Measurements from ENCODE around the gene TAX1BP3. TPM values are rescaled to one million over a fixed set of nuclear protein-coding genes. Genes with fewer than 3 reads are reported as not detected.

Gene TAX1BP3
- total RNA-seq, 4 donors from 2014 or later = 183 to 303 (median 249) TPM

DNA sequence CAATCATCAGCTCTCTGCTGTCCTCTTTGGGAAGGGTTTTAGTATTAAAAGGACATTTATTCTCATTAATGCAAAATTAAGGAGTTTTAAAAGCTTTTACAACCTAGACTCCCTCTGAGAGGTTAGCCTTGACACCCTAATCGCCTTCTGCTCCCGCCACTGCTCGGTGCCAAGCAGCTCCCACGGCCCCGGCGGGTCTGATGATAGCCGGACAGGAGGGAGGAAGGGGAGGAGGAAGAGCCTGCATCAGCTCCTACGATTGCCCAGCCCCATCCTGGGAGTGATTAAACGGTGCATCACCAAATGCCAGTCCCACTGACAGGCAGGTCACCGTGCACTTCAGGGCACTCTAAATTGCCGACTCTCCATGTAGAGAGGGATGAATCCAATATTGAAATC lies 40.6 kb downstream of the TAX1BP3 start:
- no peaks in the 10 kb centered on the region for H3K27me3 ChIP-seq
- H3K36me3 ChIP-seq = peaks cover 4 to 96% (median 17%) of the 10 kb centered on the region in 3 donors
- H3K4me3 ChIP-seq = no peak overlapping the region
- 81 to 85% methylated on average over 11 of the region's 11 CpGs for WGBS, 2 donors
- H3K27ac ChIP-seq = no peak overlapping the region
- H3K4me1 ChIP-seq = peaks cover 0 to 18% (median 0%) of the 10 kb centered on the region in 4 donors
- H3K9me3 ChIP-seq = no peaks in the 10 kb centered on the region
- TF ChIP-seq, protein P1, sequence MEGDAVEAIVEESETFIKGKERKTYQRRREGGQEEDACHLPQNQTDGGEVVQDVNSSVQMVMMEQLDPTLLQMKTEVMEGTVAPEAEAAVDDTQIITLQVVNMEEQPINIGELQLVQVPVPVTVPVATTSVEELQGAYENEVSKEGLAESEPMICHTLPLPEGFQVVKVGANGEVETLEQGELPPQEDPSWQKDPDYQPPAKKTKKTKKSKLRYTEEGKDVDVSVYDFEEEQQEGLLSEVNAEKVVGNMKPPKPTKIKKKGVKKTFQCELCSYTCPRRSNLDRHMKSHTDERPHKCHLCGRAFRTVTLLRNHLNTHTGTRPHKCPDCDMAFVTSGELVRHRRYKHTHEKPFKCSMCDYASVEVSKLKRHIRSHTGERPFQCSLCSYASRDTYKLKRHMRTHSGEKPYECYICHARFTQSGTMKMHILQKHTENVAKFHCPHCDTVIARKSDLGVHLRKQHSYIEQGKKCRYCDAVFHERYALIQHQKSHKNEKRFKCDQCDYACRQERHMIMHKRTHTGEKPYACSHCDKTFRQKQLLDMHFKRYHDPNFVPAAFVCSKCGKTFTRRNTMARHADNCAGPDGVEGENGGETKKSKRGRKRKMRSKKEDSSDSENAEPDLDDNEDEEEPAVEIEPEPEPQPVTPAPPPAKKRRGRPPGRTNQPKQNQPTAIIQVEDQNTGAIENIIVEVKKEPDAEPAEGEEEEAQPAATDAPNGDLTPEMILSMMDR (IDR thresholded peaks at IDR 0.05) = no peak
- TF ChIP-seq POLR2A (IDR thresholded peaks at IDR 0.05) = no peak
- no peak for TF ChIP-seq EP300 (IDR thresholded peaks at IDR 0.05)
- DNase-seq (ENCODE audit: low spot score in 2 of 2) = no peak

DNA sequence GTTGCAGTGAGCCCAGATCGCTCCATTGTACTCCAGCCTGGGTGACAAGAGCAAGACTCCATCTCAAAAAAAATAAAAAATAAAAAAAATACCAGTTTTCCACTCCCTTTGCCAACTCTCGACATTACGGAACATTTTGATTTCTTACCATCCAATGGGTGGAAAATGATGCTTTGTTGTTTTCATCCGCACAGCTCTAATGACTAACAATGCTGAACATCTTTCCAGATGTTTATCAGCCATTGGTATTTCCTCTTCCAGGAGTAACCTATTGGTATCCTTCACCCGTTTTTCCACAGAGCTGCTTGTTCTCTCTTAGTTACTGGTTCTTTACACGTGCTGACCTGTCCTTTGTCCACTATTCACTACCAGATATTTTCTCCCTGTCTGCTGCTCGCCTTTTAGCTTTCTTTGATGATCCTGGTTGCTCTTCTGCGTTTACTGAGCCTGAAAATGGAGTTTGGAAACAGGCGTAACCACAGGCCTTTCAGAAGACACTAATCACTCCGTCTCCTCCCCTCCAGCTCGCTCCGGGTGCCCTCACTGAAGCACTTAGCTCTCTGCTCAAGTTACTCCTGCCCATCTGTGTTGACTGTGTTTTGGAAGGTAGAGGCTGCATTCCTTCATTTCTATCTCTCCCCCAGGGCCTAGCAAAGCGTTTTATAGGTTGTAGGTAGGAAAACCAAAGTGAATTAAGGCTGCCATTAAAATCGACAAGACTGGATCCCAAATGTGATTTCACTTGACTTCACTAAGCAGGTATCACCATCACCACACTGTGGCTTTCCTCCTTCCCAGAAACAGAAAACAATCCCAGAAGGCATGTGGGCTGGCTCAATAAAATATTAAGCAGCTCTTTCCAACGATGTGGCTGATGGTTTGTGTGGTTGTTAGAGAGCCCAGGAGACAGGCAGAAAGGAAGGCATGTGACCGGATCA lies 41.3 kb downstream of the TAX1BP3 start:
- H3K36me3 ChIP-seq = peaks cover 4 to 98% (median 23%) of the 10 kb centered on the region in 3 donors
- no peak for DNase-seq (ENCODE audit: low spot score in 2 of 2)
- no peaks in the 10 kb centered on the region for H3K27me3 ChIP-seq
- no peaks in the 10 kb centered on the region for H3K9me3 ChIP-seq
- no peak overlapping the region for H3K27ac ChIP-seq
- WGBS, 2 donors = 76 to 78% methylated on average over 16 of the region's 16 CpGs
- TF ChIP-seq, protein P1 (IDR thresholded peaks at IDR 0.05) = no peak
- H3K4me3 ChIP-seq = no peak overlapping the region
- peaks cover 0 to 11% (median 0%) of the 10 kb centered on the region in 4 donors for H3K4me1 ChIP-seq

DNA sequence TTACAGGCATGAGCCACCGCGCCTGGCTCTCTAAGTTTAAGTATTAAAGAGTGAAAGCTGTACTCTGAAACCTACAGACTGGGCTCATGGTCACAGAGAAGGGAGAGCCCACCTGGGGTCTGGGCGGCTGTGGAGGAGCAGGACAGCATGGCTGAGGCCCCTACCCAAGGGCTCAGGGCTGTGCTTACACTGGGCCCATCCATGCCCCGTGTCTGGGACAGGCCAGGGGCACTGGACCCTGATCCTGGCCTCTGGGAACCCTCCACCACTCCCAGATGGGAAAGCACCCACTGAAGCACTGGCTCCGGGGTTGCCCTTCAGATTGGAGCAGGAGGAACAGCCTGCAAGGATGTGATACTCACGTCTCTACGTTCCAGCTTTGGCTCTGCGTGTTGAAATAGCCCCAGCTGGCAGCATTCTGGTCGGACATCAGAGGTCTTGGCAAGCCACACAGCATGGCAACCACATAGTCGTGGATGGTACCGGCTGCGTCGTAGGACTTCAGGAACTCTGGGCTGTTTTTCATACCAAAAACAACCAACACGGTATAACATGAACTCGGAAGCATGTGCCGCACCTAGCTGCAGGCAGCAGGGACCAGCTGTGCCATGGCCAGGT lies 45.3 kb downstream of the TAX1BP3 start:
- WGBS, 2 donors = 94 to 95% methylated on average over 16 of the region's 16 CpGs
- Histone ChIP-seq H3K9me3 (no peaks in the 10 kb centered on the region), H3K4me1 (no peaks in the 10 kb centered on the region), H3K27me3 (no peaks in the 10 kb centered on the region), H3K4me3 (no peak overlapping the region), H3K27ac (no peak overlapping the region), H3K36me3 (peaks cover 0 to 100% (median 21%) of the 10 kb centered on the region in 3 donors)
- DNase-seq (ENCODE audit: low spot score in 2 of 2) = no peak
- TF ChIP-seq POLR2A (IDR thresholded peaks at IDR 0.05) = no peak
- TF ChIP-seq, protein P1 (IDR thresholded peaks at IDR 0.05) = no peak
- no peak for TF ChIP-seq EP300 (IDR thresholded peaks at IDR 0.05)

DNA sequence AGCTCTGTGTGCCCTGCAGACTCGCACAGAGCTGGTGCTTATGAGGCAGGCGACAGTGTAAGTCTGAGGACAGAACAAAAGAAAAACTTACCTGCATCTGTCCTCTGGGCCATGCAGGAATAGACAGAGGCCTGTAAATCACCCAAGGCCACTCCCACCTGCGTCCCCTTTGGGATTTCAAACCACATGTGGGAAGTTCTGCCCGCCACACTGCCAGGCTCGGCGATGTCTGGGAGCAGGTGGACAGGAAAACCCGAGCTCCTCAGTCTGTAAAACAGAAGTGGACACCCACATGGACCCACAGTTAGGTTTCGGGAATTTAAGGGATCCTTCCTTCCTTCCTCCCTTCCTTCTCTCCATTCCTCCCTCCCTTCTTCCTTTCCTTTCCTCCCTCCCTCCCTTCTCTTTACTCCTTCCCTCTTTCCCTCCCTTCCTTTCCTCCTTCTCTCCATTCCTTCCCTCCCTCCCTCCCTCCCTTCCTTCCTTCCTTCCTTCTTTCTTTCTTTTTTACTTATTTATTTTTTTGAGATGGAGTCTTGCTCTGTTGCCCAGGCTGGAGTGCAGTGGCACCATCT lies 47.1 kb downstream of the TAX1BP3 start:
- WGBS, 2 donors = 96 to 97% methylated on average over 8 of the region's 8 CpGs
- no peak overlapping the region for H3K4me3 ChIP-seq
- no peak for TF ChIP-seq EP300 (IDR thresholded peaks at IDR 0.05)
- no peak for TF ChIP-seq POLR2A (IDR thresholded peaks at IDR 0.05)
- TF ChIP-seq, protein P1 (IDR thresholded peaks at IDR 0.05) = no peak
- H3K9me3 ChIP-seq = no peaks in the 10 kb centered on the region
- H3K27me3 ChIP-seq = no peaks in the 10 kb centered on the region
- no peak for DNase-seq (ENCODE audit: low spot score in 2 of 2)
- peaks cover 0 to 100% (median 21%) of the 10 kb centered on the region in 3 donors for H3K36me3 ChIP-seq
- H3K4me1 ChIP-seq = no peaks in the 10 kb centered on the region
- no peak overlapping the region for H3K27ac ChIP-seq

Measured in tibial nerve (tissue), 4 donors.